Measurements from ENCODE around the gene CPNE5.
A peak's percentile ranks its signal among the peaks of the same experiment; 100 is the strongest.

The CPNE5 gene

DNA sequence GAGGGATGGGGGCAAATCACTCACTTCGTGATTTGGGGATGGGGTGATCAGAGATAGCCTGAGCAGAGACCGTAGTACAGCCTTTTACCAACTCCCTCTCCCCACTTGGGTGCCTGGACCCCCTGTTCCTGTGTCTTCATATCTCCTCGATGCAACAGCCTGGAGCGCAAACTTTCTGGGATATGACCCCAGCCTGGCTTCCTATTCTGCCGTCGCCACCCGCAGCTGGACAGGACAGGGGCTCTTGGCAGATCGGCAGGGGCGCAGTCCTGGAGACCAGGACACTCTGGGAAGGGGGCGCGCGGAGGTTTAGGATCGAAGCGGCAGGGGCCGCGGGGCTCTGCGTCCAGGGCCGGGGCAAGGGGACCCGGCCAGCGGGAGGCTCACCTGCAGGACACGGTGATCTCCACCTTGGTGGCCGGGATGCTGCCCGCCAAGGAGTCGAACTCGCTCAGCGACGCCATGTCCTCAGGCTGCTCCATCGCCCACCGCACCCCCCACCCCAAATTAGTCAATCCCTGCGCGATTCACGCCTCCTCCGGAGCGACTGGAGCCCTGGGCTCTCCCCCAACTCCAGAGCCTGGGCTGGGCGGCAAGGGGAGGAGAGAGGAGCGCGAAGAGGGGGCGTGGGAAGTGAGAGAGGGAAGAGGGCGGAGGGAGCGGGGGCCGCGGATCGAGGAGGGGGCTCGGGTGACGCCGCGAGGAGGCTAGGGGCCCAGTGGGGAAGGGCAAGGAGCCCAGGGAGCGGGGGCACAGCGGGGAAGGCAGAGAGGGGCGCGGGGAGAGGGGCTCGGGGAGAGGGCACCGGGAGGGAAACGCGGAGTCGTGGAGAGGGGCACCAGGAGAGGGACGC lies at the start of gene CPNE5:
Gene CPNE5, minus strand, starts transcription at position 549 of the 853 bp plus-strand sequence. Its CDS starts 67 bp downstream, at position 482.
- no peak for DNase-seq

DNA sequence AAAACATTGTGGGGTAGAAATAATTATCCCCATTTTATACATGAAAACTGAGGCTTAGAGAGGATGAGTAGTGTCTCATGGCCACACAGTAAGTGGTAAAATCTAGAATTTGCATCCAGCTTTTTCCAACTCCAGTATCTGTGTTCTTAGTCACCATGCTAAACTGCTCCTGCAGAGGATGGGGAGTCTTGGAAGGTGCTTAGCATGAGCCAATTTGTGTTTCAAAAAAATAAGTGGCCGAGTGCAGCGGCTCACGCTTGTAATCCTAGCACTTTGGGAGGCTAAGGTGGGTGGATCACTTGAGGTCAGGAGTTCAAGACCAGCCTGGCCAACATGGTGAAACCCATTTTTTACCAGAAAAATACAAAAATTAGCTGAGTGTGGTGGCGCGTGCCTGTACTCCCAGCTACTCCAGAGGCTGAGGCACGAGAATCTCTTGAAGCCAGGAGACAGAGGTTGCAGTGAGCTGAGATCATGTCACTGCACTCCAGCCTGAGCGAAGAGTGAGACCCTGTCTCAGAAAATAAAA lies 48.9 kb upstream of the CPNE5 start:
- DNase-seq: no peak

DNA sequence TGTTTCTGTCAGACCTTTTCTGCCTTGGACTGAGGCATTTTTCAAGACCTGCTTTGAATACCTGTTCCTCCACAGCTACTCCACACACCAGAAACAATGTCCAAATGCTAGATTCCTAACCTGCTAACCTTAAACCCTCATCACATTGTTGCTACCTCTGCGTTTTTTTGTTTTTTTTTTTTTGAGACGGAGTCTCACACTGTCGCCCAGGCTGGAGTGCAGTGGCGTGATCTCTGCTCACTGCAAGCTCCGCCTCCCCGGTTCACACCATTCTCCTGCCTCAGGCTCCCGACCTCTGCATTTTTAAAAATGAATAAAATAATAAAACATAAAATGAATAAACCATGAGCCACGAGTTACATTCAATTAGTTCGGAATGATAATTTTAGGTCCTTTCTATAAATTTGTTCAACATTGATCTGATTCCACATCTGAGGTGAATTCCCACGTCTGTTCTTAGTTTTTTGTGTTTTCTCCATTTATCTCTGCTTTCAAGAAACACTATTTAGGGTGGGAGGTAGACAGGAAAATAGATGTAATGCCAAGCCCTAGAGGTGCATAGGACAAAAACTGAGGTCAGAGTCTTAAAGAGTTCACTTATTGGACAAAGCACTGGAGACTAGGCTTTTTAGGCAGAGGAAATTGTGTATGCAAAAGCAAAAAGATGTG lies 47.8 kb upstream of the CPNE5 start:
- no peak for DNase-seq

DNA sequence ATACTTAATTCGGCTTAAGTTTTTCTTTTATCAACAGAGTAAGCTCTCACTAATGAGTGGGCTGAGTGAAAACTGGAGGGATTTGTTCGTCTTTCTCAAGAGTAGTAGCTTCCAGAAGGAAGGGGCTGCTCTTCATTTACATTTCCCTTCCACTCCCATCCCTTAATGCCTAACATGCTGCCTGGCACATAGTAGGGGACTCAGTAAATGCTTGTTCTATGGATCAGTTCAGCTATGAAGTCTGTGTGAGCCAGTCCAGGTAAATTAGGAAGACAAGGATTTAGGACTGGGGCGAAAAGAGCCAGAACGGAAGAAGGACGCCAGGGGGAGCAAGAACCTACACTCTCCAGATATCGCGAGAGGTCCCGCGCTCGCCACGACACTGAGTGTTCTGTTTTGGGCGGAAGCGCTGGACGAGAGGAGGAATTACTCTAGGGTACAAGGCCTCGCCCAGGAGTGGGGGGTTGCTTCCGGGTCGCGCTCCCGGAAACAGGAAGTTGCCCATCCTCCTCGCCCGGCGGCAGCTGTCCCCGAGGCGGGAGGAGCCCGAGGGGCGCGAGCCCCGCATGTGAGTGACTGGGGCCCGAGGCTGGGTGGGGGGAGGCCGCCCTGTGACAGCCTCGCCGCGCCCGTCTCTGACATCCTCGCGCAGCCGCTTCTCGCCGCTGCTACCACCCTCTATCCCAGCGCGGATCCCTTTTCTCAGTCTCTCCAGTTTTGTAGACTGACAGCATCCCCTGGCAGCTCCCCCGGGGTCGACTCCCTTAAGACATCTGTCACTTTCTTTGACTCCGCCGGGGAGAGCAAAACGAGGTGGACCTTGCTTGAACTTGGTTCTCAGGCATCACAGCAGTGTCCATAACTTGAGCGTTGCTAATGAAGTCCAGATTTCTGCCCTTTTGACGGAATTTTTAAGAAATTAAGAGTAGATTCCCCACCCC lies 46.5 kb upstream of the CPNE5 start, which contains the start of gene C6orf89:
Gene C6orf89, plus strand, starts transcription at position 492 of the 941 bp plus-strand sequence. CDS start 13,493 bp downstream, outside the sequence.
- peak; percentile 97 to 98 for DNase-seq

DNA sequence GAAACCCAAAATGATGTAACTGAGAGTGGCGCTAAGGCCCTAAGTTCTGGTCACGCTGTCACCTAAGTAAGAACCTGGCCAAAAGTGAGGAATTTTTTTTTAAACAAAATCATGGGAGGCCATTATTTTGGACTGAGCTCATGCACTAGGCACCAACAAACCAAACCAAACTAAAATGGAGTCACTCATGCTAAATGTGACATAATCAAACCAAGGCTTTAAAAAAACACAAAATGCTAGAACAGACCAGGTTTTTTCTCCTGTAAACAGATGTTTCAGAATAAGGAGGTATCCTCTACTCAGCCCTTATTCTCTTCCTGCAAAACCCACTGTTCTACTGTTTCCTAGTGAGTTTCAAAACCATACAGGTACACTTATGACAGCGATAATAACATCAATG lies 45.4 kb upstream of the CPNE5 start:
- no peak for DNase-seq

DNA sequence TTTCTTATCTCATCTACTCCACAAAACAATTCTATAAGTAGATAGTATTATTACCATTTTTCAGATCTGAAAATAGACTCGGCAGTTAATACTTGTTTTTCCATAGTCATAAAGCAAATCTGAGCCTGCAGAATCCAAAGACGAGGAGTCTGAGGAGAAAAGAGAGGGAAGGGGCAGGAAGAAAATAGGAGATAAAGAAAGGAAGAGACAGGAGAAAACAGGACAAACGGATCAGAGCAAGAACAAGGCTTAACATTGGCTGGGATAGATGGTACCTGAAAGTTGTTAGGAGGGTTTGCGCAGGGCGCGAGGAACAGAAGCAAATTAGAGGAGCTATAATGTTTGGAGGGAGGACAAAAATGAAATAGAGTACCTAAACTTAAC lies 36.0 kb upstream of the CPNE5 start:
- no peak for DNase-seq

DNA sequence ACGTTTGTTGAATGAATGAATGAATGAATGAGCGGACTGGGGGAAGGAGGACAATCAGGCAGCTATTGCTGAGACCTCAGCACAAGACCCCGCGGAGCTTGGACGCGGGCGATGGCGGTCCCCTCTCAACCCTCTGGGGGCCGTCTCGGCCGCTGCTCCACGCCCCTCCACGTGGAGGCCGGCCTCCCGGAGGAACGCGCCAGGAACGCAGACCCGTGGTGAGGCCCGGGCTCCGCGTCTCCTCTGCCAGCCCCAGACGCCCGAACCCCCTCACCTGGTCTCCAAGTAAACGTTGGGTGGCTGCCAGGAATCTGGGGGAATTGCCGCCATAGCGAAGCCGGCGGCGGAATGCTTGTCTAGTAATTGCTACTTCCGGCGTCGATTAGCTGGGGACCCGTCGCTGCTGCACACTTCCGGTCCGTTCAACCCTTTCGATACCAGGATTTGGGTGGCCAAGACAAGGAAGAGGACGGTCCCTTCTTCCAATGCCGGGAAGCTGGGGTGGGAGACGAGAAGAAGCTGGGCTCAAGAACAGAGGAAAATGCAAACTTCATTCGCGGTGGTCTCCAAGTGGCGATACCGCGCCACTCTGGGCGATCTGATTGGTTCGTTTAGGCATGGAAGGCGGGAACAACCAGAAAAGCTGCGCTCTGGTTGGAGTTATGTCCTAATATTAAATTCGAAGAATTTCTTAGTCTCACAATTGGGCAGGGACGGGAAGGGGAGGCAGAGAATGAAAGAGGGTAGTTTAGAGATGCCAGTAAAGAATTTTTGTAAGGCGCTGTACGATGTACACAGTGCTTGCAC lies 35.4 kb upstream of the CPNE5 start, which contains the start of gene PPIL1:
Gene PPIL1, minus strand, starts transcription at position 361 of the 807 bp plus-strand sequence. Its CDS starts 31 bp downstream, at position 330.
- peak; percentile 95 to 98 for DNase-seq

DNA sequence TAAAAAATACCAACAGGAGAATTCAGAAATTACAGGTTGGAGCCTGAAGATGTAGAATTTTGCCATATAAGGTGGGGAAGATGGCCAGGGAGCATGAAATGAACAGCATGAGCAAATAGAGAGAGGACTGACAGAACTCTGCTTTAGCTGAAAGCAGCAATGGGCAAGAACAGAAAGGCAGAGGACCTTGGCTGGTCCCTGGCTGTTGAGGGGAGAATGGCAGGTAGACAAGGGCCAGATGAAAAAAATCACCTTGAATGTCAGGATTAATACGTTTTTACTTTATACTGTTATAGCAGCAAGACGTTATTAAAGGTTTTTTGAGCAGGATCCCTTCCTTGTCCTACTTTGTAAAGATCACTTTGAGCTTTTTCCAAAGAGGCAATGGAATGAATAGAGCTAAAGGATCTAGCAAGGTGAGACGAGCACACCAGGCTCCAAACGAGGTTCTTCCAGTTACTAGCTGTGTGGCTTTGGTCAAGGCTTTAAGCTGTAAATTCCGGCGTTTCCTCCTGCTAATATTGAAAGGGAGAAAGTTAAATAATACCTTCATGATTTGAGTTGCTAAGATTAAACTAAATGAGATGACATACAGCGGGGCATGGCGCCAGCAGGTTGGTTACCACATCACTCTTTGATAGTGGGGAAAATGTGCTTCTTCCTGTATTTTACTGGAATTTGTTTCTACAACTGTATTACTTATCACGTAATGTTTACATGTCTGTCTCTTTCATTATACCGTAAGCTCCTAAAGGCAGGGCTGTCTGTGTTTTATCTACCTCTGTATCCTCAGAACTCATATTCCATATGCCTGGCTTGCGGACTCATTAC lies 34.6 kb upstream of the CPNE5 start:
- DNase-seq: peak in 1 of 2 experiments; percentile 39

DNA sequence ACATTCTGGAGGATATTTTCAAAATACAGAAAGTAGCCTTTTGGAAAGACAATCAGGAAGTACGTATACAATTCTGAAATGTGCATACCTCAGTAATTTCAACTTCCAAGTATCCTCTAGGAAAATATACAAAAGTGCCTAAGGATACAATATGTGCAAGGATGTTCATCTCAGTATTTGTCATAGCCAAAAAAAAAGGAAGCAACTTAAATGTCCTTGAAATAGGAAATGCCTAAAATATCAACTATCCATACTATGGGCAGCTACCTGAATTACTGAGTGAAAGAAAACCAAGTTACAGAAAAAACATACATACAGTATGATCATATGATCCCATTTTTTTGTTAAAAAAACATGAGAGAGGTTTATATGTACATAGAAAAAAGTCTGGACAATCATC lies 33.9 kb upstream of the CPNE5 start:
- no peak for DNase-seq

DNA sequence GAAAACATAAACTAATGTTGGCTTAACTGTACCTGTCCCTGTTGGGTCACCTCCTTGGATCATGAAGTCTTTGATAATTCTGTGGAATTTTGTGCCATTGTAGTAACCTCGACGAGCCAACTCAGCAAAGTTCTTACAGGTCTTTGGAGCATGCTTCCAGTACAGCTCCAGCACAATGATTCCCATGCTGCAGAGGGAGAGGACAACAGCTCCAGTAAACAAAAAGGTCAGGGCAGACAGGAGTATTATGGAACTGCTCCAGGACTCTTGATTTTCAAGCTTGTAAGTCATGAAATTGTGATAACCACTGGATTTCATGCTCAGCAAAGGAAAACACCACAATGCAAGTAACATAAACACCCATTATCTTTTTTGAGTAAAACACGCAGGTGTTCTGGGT lies 32.4 kb upstream of the CPNE5 start:
- no peak for DNase-seq

DNA sequence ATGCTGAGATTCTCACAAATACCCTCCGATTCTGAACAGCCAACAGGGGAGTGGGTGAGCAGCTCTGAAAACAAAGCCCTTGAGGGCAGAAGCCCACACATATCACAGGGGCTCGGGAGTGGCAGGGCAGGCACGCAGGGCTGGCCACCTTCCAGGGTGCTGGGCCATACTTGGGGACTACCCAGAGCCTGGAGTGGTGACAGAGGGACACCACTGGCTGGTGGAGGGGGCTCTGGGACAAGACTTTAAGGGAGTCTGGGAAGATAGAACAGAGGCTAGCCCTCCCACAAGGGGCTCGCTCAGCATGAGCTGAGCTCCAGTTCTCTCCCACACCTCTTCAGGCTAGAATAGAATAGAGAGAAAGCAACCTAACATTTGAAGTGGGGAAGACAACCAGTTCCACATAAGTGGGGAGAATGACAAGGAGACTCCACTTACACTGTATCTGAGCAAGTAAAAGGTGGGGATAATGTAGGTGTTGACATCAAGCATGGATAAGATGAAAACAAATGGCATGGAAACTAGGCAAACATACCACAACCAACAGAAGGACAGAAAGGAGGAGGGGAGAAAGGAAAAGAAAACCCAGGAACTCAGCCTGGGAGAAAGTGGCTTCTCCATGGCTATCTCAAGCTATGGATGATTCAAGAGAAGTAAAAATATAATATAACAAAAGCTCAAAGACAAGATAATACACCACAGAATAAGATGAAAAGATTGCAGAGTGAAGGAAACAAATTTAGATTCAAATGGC lies 28.4 kb upstream of the CPNE5 start:
- no peak for DNase-seq

DNA sequence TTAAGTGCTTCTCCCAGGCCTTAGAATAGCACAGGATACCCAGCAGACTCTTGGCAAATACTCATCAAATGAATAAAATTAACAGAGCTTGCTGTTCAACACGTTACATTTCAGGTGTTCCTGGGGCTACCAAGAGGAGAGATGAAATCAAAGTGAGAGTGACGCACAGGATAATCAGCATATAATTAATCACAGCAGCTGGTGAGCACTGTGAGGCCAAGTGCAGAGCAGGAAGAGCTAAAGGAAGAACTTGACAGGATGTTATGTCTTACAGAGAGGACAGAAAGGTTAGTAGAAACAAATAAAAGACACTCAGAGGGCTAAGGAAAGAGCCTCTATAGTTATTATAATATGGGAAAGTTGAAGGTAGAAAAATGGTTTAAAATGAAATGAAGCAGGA lies 26.6 kb upstream of the CPNE5 start:
- no peak for DNase-seq

DNA sequence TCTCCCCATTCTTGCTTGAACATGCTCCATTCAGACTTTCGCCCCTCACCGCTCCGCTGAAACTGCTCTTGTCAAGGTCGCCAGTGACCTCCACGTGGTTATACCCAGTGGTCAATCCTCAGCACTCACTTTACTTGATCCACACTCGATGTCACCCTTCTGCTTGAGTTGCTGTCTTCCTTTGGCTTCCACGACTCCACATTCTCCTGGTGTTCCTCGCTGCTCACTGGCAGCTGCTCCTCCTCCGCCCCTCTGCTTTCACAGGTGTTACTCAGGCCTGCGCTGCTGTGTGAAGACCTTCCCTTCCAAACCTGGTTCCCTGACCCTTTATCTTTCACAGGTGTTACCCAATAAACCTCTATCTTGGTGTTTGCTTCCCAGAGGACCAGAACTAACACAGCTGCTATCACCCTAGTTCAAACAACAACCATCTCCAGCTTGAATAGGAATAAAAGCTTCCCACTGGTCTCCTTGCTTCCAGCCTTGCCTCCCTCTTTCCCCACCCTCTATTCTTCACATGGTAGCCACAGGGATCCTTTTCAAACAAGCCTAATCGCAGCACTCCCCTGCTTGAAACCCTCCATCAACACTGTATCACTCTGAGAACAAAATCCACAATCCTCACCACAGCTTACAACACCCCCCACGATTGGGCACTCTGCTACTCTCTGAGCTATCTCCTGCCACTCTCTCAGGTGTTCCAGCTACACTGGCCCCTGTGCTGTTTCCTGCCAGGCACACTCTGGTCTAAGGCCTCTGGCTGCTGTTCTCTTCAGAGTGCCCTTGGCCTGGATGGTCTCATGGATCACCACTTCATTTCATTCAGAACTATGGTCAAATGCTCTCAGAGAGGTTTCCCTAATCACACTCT lies 24.7 kb upstream of the CPNE5 start:
- DNase-seq: no peak

DNA sequence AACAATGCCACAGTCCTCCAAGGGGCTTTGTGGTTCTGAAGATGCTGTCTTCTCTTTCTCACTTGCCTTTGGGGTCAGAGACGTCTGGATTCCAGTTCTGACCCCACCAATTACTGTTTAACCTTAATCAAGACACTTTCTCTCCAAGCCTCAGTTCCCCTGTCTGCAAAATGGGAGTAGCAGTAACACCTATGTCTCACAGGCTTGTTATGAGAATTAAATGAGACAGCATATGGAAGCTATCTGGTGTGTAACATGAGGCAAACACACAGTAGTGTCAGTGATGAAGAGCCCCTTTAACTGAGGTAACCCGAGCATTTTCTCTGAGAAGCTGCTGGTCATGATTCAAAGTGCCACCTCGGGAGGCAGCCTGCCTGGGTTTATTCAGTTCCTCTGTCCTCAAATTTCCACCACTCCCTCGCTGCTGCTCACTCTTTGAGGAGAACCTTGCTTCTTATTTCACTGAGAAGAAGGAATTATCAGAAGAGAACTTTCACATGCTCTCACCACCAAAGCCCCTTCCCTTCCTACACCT lies 23.7 kb upstream of the CPNE5 start:
- no peak for DNase-seq

DNA sequence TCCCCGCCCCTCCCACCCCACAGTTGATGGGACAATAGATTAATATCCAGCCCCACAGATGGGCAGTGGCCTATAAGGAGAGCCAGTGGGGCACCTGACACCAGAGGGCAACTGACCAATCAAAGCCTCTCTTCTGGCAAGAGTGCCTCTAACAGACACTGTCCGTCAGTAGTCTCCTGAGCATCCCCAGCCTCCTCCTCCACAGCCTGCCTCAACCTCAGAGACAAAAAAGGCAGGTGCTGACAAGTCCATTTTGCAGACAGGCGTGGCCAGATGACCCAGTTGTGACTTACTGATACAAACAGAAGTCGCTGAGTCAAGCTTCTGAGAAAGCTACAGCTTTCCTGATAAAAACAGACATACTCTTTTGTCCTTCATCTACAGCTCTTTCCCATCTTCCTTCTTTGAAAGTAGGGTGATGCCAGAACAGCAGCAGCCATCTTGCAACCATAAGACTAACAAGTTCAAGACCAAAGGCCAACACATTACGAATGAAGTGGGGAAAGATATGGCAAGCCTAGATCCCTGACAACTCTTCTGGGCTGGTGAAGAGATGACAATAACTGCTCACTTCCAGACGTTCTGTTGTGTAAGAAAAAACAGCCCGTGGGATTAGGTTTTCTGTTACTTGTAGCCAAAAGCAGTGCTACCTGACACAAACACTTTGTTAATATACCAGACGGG lies 23.1 kb upstream of the CPNE5 start:
- DNase-seq: no peak

DNA sequence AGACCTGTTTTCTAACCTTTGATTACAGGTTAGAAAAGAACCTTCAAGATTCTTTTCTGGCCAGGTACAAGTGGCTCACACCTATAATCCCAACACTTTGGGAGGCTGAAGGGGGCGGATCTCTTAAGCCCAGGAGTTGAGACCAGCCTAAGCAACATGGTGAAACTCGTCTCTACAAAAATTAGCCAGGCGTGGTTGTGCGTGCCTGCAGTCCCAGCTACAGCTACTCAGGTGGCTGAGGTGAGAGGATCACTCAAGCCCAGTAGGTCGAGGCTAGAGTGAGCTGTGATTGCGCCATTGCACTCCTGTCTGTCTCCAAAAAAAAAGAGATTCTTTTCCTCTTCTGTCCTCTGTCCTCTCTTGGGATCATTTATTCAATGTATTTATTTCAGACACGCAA lies 20.9 kb upstream of the CPNE5 start:
- no peak for DNase-seq

DNA sequence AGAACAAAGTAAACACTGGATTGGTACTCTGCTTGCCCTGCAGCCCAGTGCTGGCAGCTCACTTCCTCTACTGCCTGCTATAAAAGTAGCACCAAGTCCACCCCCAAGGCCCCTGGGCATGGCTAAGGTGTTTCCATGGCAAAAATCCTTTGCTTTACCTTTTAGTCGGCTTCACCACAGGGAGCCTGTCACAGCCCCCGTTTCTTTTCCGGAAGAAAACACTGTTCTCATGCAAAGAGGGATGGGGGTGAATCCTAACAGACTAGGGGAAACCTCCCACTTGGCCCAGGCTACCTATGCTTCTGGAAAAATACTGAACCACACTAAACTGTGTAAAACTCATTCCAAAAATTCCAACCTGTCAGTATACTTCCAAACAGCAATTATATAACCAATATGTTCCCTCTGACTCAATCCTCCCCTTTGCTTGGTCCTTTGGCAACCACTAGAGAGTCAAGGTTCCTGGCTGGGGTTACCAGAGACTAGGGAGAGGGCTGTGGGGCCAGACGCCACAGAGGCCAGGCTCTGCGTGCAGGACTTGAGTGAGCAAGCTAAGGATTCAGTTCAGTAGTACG lies 19.2 kb upstream of the CPNE5 start:
- DNase-seq: peak in 1 of 2 experiments; percentile 67

DNA sequence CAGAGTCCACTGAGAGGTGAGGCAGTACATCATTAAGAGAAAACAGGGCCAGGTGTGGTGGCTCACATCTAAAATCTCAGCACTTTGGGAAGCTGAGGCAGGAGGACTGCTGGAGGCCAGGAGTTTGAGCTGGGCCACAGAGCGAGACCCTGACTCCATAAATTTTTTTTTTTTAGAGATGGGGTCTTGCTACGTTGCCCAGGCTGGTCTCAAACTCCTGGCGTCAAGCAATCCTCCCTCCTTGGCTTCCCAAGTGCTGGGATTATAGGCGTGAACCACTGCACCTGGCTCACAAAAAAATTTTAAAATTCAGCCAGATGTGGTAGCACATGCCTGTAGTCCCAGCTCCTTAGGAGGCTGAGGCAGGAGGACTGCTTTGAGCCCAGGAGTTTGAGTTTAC lies 18.1 kb upstream of the CPNE5 start:
- DNase-seq: no peak

Measured in SW 1271 (cell line).